ENCODE measurements around the gene CRYGS.
"Not testable (repeated sequence)": the region's sequence is repeated elsewhere in the genome, so short reads cannot be mapped to it uniquely, and the experiment has no call there.

The CRYGS gene

GRCh38 chr3:186544281-186544680 is at the start of gene CRYGS:
CRYGS (minus strand) TSS chr3:186544380; CDS start chr3:186544326, 54 bp downstream.
- H4K20me1 ChIP-seq = 0 out of 22 replicates have a peak, but pooled peaks cover 0 to 4% (median 0%) of the 10 kb centered on the region in 11 experiments
- H3K27me3 ChIP-seq = no peaks in the 10 kb centered on the region
- no peak for TF ChIP-seq Cebpa-rat (IDR thresholded peaks at IDR 0.05)
- no peak within 1 kb of the TSS for H3K27ac ChIP-seq
- H3K4me3 ChIP-seq = no peak within 1 kb of the TSS
- H3K9me3 ChIP-seq (replicated peaks in 1 of 11) = no peaks in the 10 kb centered on the region
- H3K4me1 ChIP-seq = peaks cover 0 to 16% (median 0%) of the 10 kb centered on the region in 10 experiments; a peak in 5 of 20 replicates
- peaks cover 24 to 54% (median 39%) of the 10 kb centered on the region in 11 experiments for H3K36me3 ChIP-seq
- no peak within 1 kb of the TSS for H3K9ac ChIP-seq
- H3K4me2 ChIP-seq = no peak within 1 kb of the TSS

GRCh38 chr3:186593862-186594261 is 49.7 kb upstream of the CRYGS start:
- Histone ChIP-seq H3K4me1 (no peaks in the 10 kb centered on the region), H3K9ac (no peak overlapping the region), H3K4me3 (no peak overlapping the region), H3K4me2 (no peak overlapping the region), H3K9me3 (replicated peaks in 1 of 11) (no peaks in the 10 kb centered on the region), H4K20me1 (no peaks in the 10 kb centered on the region), H3K36me3 (no peaks in the 10 kb centered on the region), H3K27me3 (no peaks in the 10 kb centered on the region), H3K27ac (no peak overlapping the region)
- no peak for TF ChIP-seq Cebpa-rat (IDR thresholded peaks at IDR 0.05)

- H3K9ac ChIP-seq = no peak overlapping the region
- no peak overlapping the region for H3K27ac ChIP-seq
- H4K20me1 ChIP-seq = no peaks in the 10 kb centered on the region
- no peaks in the 10 kb centered on the region for H3K4me1 ChIP-seq
- peaks cover 0 to 4% (median under 1%) of the 10 kb centered on the region in 11 experiments; a peak in 4 of 22 replicates for H3K36me3 ChIP-seq
- no peak for TF ChIP-seq Cebpa-rat (IDR thresholded peaks at IDR 0.05)
- H3K9me3 ChIP-seq (replicated peaks in 1 of 11) = no peaks in the 10 kb centered on the region
- no peak overlapping the region for H3K4me2 ChIP-seq
- H3K4me3 ChIP-seq = no peak overlapping the region
- H3K27me3 ChIP-seq = no peaks in the 10 kb centered on the region
Observed at GRCh38 chr3:186592682-186593081, 48.5 kb upstream of the CRYGS start.

GRCh38 chr3:186590580-186591295 is 46.6 kb upstream of the CRYGS start:
- no peaks in the 10 kb centered on the region for H3K27me3 ChIP-seq
- H3K9me3 ChIP-seq (replicated peaks in 1 of 11) = no peaks in the 10 kb centered on the region
- H4K20me1 ChIP-seq = no peaks in the 10 kb centered on the region; a peak in 1 of 22 replicates
- peaks cover 7 to 22% (median 17%) of the 10 kb centered on the region in 11 experiments for H3K36me3 ChIP-seq
- no peak for TF ChIP-seq Cebpa-rat (IDR thresholded peaks at IDR 0.05)
- H3K4me2 ChIP-seq = no peak overlapping the region
- no peak overlapping the region for H3K4me3 ChIP-seq
- H3K9ac ChIP-seq = no peak overlapping the region
- H3K27ac ChIP-seq = no peak overlapping the region
- H3K4me1 ChIP-seq = no peaks in the 10 kb centered on the region

- H3K27ac ChIP-seq = no peak overlapping the region
- no peaks in the 10 kb centered on the region for H3K4me1 ChIP-seq
- no peaks in the 10 kb centered on the region for H3K9me3 ChIP-seq (replicated peaks in 1 of 11)
- no peaks in the 10 kb centered on the region for H3K27me3 ChIP-seq
- no peak overlapping the region for H3K9ac ChIP-seq
- H3K4me3 ChIP-seq = no peak overlapping the region
- H3K36me3 ChIP-seq = peaks cover 14 to 30% (median 24%) of the 10 kb centered on the region in 11 experiments
- H3K4me2 ChIP-seq = no peak overlapping the region
- no peak for TF ChIP-seq Cebpa-rat (IDR thresholded peaks at IDR 0.05)
- H4K20me1 ChIP-seq = no peaks in the 10 kb centered on the region; a peak in 1 of 22 replicates
Observed at GRCh38 chr3:186589856-186590579, 45.8 kb upstream of the CRYGS start.

- Histone ChIP-seq H3K4me2 (no peak overlapping the region), H3K27ac (no peak overlapping the region), H3K4me1 (no peaks in the 10 kb centered on the region), H3K27me3 (no peaks in the 10 kb centered on the region), H3K9me3 (replicated peaks in 1 of 11) (no peaks in the 10 kb centered on the region), H3K36me3 (peaks cover 23 to 39% (median 33%) of the 10 kb centered on the region in 11 experiments), H3K9ac (no peak overlapping the region), H4K20me1 (peaks cover 0 to 8% (median 0%) of the 10 kb centered on the region in 11 experiments; a peak in 2 of 22 replicates), H3K4me3 (no peak overlapping the region)
- TF ChIP-seq Cebpa-rat (IDR thresholded peaks at IDR 0.05) = no peak
Observed at GRCh38 chr3:186589121-186589520, 44.9 kb upstream of the CRYGS start.

- Histone ChIP-seq H3K9me3 (replicated peaks in 1 of 11) (no peaks in the 10 kb centered on the region), H3K4me1 (no peaks in the 10 kb centered on the region), H4K20me1 (peaks cover 0 to 11% (median 0%) of the 10 kb centered on the region in 11 experiments; a peak in 2 of 22 replicates), H3K4me3 (no peak overlapping the region), H3K4me2 (no peak overlapping the region), H3K27ac (no peak overlapping the region), H3K36me3 (peaks cover 28 to 44% (median 38%) of the 10 kb centered on the region in 11 experiments), H3K27me3 (no peaks in the 10 kb centered on the region), H3K9ac (no peak overlapping the region)
- TF ChIP-seq Cebpa-rat (IDR thresholded peaks at IDR 0.05) = no peak
Observed at GRCh38 chr3:186588632-186589031, 44.5 kb upstream of the CRYGS start.

- H3K27me3 ChIP-seq = no peaks in the 10 kb centered on the region
- peaks cover 0 to 21% (median 0%) of the 10 kb centered on the region in 11 experiments; a peak in 2 of 22 replicates for H4K20me1 ChIP-seq
- no peak overlapping the region for H3K4me3 ChIP-seq
- H3K4me1 ChIP-seq = no peaks in the 10 kb centered on the region
- no peak overlapping the region for H3K27ac ChIP-seq
- no peak overlapping the region for H3K4me2 ChIP-seq
- no peaks in the 10 kb centered on the region for H3K9me3 ChIP-seq (replicated peaks in 1 of 11)
- peaks cover 43 to 58% (median 53%) of the 10 kb centered on the region in 11 experiments for H3K36me3 ChIP-seq
- TF ChIP-seq Cebpa-rat (IDR thresholded peaks at IDR 0.05) = no peak
- no peak overlapping the region for H3K9ac ChIP-seq
Observed at GRCh38 chr3:186587183-186587582, 43.0 kb upstream of the CRYGS start.

GRCh38 chr3:186586245-186586644 is 42.1 kb upstream of the CRYGS start:
- H3K36me3 ChIP-seq = peaks cover 52 to 67% (median 62%) of the 10 kb centered on the region in 11 experiments
- peaks cover 0 to 23% (median 0%) of the 10 kb centered on the region in 11 experiments; a peak in 5 of 22 replicates for H4K20me1 ChIP-seq
- H3K9ac ChIP-seq; H3K4me3 ChIP-seq; H3K9me3 ChIP-seq (replicated peaks in 1 of 11); H3K27me3 ChIP-seq; H3K27ac ChIP-seq; H3K4me1 ChIP-seq; H3K4me2 ChIP-seq: not testable (repeated sequence)

Measured in BLaER1 treated with 17β-estradiol and CSF1 and Interleukin-3, amounts not matched to agents 10 nM and 100 nM (cell line).